GM19238 (cell line): Measurements from ENCODE around the gene PPDPF.
"Not testable (repeated sequence)": the region's sequence is repeated elsewhere in the genome, so short reads cannot be mapped to it uniquely, and the experiment has no call there.

Experiments
- DNase-seq: peaks from one replicate; pipeline ENCODE4 v3.0.0; 2011; ENCODE audit warnings: low spot score; ENCODE audit not compliant: insufficient read length

Gene PPDPF

DNA sequence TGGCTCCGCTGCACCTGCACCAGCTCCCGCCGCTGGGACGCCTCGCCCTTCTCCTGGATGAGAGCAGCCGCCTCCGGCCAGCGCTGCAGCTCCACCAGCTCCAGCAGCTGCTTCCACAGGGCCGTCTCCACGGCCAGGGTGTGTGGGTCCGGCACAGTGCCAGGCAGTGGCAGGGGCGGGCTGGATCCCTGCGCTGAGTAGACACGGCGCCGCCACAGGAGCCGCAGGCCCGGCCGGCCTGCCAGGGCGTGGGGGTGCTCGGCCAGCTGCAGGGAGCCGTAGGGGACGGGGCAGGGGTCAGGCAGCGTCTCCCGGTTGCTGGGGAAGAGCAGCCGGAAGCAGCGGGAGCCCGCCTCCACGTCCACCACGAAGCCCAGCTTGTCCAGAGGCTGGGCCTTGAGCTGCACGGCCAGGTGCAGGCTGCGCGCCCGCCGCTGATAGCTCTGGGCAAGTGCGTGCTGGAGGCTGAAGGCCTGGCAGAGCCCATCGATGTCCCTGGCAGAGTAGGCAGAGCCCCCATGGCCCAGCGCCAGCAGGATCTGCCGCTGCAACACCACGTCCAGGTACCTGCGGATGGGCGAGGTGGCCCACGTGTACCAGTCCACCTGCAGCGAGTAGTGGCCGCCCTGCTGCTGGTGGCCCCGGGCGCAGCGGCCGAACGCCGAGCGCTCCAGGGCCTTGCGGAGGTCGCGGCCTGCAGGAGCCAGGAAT, 42.8 kb downstream of the PPDPF start:
- no peak for DNase-seq

GRCh38 chr20:63564036-63564810, 43.7 kb downstream of the PPDPF start:
- no peak for DNase-seq

DNA sequence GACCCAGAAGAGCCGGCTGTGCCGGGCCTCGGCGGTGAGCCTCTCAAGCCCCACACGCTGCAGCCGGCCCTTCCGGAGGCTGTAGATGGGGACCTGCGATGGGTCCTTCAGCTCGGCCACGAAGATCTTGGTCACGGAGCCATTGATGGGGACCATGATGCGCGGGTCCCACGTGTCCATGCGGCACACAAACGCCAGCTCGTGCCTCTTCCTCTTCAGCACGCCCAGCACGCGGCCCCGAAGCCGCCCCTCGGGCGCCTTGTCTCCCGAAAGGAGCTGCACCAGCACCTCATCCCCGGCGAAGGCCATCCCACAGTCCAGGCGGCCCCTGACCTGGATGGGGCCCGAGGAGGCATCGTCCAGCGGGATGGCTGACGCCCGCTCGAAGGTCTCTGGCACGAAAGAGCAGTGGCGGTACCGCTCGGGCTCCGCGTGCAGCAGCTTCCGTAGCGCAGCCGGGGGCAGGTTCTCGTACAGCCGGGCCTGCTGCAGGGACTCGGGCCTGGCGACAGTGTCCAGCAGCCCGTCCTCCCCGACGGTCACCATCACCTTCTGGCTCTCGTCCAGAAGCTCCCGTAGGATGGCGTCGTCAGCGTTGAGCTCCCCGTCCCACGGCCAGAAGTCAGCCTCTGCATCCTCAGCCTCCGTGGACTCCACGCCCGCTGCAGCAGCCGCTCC, 44.6 kb downstream of the PPDPF start:
- DNase-seq, result no peak

- no peak for DNase-seq
Observed at GRCh38 chr20:63565699-63566335, 45.3 kb downstream of the PPDPF start.

GRCh38 chr20:63566395-63567135, 46.0 kb downstream of the PPDPF start:
- no peak for DNase-seq

- DNase-seq, result no peak
Observed at GRCh38 chr20:63567136-63567385, 46.5 kb downstream of the PPDPF start.

- peak; percentile 71 for DNase-seq
Observed at GRCh38 chr20:63567386-63568169, 47.0 kb downstream of the PPDPF start.

- DNase-seq, result no peak
Observed at GRCh38 chr20:63568170-63568981, 47.8 kb downstream of the PPDPF start.

DNA sequence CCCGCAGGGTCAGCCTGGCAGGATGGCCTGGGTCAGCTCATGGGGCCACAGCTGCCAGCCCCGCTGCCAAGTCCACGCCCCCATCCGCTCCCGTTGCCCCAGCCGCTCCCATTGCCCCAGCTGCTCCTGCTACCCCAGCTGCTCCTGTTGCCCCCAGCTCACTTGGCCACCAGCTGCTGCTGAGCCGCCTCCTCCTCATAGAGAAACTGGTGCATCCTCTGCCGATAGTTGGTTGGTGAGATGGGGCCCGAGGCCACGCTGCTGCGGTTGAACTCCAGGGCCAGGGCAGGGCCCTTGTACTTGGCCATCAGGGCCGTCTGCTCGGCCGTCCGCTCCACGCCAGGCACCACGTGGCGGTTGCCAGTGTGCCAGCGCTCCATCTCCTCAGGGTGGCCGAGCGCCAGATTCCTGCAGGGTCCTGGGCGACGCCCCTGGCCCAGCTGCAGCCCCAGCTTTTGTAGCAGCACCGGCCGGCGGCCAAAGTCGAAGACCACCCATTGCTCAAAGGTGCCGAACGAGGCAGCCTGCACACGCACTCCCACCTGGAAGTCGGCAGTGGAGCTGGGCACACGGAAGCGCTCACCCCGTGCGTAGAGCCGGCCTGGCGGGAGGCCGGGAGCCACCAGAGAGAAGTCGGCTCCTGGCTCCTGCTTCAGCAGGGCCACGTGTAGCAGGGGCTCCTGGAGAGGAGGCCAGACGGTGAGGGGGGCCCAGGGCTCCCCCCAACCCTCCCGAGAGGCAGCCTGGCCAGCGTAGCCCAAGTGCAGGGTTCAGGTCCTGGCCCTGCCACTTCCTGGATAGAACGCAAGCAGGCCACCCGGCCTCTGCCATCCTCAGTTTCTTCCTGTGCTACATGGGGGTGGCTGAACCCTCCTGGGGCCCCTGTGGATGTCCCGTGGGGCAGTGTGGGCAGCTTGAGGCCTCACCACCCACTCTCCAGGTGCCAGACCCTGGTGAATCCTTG, 48.7 kb downstream of the PPDPF start:
- no peak for DNase-seq

- no peak for DNase-seq
Observed at GRCh38 chr20:63570281-63571086, 49.9 kb downstream of the PPDPF start.

DNA sequence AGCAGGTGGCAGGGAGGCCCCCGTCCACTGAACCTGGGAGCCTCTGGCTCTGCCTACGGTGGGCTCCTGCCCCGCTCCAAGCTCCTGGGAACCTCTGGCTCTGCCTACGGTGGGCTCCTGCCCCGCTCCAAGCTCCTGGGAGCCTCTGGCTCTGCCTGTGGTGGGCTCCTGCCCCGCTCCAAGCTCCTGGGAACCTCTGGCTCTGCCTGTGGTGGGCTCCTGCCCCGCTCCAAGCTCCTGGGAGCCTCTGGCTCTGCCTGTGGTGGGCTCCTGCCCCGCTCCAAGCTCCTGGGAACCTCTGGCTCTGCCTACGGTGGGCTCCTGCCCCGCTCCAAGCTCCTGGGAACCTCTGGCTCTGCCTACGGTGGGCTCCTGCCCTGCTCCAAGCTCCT, 50.5 kb downstream of the PPDPF start:
- not testable (repeated sequence) for DNase-seq
